NCI-H2227 treated with DMSO at 0.1 percent for 48 hours (cell line): ENCODE results near the gene SYDE2.
"Not testable (repeated sequence)": the region's sequence is repeated elsewhere in the genome, so short reads cannot be mapped to it uniquely, and the experiment has no call there.

Source experiments
- DNase-seq: peaks from one replicate; lab custom pipeline; 2025; lab: John Stamatoyannopoulos, UW

SYDE2 gene

GRCh38 chr1:85166351-85166750 is 34.5 kb downstream of the SYDE2 start:
- no peak for DNase-seq

- no peak for DNase-seq
Observed at GRCh38 chr1:85158910-85159309, 41.9 kb downstream of the SYDE2 start.

DNA sequence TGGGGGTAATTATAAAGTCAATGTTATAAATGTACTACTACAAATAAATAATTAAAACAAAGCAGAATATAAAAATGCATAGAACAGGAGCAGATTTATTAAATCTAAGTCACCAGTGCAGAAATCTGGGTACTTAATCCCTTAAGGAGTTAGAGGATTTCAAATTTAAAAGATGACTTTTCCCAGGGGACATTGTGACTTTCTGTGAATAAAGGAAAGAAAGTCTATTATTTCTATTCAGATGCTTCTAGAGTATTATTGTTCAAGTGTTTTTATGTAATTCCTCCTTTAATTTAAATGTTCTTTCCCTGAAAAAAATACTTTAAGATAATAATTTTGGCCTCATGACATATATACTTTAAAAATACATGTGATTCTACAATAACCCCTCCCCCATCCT is 43.4 kb downstream of the SYDE2 start:
- DNase-seq, result no peak

GRCh38 chr1:85153149-85153891 is 47.5 kb downstream of the SYDE2 start:
- DNase-seq, result no peak

DNA sequence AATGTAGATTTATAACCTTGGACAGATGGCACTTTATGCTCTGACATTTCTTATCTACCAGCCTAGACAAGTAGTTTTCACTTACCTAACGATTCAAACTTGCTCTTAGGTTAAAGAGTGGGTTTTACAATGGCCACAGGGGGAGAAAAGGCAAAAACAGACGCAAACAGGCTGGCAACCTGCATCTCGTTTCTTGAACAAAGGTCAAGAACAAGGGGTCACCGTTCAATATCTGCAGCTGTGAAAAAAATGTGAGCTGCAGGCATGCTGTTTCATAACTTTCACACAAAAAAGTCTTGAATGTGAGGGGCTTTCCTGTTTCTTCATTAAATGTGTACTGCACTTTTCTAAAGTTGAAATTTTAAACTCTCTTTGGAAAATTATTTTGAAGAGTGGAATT is 49.4 kb downstream of the SYDE2 start:
- DNase-seq, result no peak

GRCh38 chr1:85149805-85150204 is 51.0 kb downstream of the SYDE2 start:
- DNase-seq, result no peak

DNA sequence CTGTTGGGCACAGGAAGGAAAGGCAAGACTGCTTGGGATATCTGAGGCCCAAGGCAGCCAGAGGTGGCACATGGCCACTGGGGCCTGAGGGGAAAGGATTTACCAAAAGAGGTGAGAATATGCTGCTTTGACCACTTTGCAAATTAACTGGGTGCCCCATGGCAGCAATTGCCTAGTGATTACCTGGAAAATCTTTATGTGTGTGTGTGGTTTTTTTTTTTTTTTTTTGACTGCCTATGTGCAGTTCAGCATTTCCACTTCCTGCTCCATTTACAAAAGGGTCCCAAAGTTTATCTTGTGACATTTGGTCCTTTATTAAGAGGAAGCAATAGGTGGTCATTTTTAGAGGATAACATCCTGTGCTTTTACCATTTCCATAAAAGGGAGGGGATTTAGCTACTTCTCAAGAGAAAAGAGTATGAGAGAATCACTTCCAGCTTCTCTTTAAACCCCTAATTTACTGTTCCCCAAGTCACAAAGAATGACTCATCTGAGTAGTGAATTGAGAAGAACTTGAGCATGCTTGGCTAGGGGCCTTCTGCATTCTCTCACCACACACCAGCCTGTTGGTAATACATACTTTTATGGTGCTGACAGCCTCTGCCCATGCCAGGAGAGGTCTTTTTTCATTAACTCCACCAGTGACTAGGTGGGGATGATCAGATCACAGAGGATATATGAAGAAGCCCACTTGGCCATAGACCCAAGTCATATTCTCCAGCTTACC is 52.1 kb downstream of the SYDE2 start:
- no peak for DNase-seq

GRCh38 chr1:85146972-85147359 is 53.9 kb downstream of the SYDE2 start:
- DNase-seq, result no peak

DNA sequence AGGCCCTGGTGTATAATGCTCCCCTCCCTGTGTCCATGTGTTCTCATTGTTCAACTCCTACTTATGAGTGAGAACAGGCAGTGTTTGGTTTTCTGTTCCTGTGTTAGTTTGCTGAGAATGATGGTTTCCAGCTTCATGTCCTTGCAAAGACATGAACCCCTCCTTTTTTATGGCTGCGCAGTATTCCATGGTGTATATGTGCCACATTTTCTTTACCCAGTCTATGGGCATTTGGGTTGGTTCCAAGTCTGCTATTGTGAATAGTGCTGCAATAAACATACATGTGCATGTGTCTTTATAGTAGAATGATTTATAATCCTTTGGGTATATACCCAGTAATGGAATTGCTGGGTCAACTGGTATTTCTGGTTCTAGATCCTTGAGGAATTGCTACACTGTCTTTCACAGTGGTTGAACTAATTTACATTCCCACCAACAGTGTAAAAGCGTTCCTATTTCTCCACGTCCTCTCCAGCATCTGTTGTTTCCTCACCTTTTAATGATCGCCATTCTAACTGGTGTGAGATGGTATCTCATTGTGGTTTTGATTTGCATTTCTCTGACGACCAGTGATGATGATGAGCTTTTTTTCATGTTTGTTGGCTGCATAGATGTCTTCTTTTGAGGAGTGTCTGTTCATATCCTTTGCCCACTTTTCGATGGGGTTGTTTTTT is 54.4 kb downstream of the SYDE2 start:
- not testable (repeated sequence) for DNase-seq

DNA sequence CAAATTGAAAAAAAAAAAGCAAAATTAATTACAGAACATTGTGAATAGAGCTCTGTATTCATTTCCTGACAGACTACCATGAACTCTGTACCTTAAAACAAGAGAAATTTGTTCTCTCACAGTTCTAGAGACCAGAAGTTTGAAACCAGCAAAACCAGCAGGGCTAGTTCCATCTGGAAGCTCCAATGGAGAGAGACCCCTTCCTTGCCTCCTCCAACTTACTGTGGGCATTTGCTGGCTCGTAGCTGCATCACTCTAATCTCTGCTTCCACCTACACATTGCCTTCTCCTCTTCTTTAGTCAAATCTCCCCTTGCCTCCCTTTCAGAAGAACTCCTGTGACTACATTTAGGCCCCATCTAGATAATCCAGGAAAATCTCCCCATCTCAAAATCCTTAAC is 56.5 kb downstream of the SYDE2 start:
- no peak for DNase-seq

- no peak for DNase-seq
Observed at GRCh38 chr1:85142753-85143152, 58.1 kb downstream of the SYDE2 start.

DNA sequence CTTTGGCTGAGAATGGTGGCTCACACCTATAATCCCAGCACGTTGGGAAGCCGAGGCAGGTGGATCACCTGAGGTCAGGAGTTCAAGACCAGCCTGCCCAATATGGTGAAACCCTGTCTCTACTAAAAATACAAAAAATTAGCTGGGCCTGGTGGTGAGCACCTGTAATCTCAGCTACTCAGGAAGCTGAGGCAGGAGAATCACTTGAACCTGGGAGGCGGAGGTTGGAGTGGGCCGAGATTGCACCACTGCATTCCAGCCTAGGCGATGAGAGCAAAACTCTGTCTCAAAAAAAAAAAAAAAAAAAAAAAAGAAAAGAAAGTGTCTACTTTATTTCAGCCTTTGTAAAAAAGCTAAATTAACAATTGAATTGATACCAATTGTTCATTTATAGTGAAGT is 62.4 kb downstream of the SYDE2 start:
- not testable (repeated sequence) for DNase-seq

DNA sequence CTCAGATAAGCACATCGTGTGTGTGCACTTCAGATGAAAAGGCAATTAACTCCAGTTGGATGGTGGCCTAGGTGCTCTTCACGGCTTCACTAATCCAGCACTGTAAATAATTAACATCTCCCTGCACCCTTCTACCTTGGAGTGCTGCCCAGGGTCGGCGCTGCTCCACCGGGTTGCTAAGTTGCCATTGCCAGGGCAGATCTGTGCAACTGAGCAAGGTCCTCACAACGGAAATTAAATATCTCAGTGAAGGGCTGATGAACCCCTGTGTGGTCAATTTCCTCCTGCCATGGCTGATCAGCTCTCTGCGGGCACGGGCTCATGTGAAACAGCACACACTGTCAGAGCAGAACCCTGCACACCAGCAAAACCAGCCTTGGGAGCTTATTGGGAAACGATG is 63.2 kb downstream of the SYDE2 start:
- DNase-seq, result no peak

DNA sequence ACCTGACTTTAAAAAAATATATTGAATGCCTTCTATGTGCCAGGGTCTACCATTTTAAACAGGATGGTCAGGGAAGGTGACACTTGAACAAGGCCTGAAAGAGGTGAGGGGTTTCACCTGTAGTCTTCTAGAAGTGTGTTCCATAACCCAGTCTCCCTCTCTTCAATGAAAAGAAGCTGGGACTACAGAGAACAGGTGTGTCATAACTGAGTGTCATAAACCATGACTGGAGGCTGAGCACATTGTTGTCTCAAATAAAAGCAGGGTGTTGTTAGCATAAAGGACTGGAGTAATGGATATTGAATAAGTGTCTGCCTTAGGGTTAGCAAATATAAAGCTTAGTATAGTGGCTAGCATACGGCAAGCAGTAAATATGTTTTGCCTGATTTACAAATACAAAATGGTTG is 65.4 kb downstream of the SYDE2 start:
- DNase-seq, result no peak

DNA sequence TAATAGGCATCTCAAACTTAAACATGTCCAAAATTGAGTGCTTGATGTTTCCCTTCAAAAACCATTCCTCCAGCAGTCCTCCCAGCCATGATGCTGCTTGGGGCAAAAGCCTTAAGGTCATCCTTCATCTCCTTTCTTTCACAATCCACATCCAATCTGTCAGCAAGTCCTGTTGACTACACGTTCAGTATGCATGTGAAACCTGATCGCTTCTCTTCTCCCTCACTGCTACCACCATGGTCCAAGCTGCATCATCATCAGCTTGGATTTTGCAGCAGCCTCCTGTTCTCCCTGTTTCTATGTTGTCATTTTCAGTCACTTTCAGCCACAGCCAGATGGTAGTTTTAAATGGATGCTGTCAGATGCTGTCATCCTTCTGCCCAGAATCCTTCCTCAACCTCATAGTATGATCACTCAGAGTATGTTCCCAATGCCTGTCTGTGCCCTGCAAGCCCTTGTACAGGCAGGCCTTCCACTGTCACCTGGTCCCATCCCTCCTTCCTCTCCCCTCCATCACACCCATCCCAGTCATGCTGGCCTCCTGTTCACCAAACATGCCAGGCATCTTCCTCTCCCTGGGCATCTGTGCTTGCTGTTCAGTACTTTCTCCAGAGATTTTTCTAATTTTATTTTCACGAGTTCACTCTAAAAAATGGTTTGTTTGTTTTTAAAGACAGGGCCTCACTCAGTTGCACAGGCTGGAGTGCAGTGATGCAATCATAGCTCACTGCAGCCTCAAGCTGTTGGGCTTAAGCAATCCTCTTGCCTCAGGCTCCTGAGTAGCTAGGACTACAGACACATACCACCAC is 66.0 kb downstream of the SYDE2 start:
- no peak for DNase-seq

GRCh38 chr1:85133565-85134159 is 67.2 kb downstream of the SYDE2 start:
- no peak for DNase-seq

DNA sequence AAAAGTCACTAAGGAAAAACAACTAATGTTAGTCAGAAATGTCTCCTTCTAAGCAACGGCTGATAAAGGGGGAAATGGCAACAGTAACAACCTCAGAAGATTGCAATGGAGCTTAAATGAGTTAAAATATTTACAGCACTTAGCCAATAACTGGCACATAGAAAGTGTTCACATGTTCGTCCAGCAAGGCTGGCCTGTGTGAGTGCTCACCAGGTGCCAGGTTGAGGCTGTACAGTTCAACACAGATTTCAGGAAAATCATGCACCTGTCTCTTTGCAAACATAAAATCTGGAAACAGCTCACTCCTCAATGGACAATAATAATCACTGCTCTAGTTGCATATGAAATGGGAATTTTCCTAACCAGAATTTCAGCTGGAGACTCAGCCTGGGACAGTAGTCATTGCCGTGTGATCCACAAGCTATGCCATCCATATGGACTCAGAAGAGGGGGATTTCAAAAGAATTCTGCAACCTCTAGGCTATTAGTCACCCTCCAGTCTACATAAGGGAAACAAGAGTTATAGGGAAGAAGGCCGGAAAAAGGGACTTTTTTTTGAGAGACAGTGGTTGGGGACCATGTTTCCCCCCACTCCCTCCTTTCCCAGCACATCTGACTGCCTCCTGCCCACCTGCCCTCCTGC is 68.6 kb downstream of the SYDE2 start:
- no peak for DNase-seq

GRCh38 chr1:85128316-85128715 is 72.5 kb downstream of the SYDE2 start:
- DNase-seq, result no peak

DNA sequence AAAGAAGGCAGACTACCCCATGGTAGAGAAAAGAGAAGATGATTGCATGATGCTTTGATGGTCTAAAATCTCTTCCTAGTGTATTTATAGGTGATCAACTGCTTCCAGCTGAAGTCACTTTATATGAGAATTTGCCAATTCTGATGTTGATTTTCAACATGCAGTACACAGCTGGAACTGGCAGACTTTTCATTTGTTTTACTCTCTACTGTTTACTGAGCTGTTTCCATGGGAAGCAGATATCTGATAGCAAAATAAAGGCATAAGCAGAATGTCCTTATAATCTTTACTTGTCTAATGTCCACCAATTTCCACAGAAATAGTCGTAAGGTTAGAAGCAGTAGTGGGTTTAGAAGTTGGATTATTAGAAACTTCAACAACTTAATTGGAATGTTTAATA is 74.9 kb downstream of the SYDE2 start:
- no peak for DNase-seq

- no peak for DNase-seq
Observed at GRCh38 chr1:85124091-85124490, 76.7 kb downstream of the SYDE2 start.

DNA sequence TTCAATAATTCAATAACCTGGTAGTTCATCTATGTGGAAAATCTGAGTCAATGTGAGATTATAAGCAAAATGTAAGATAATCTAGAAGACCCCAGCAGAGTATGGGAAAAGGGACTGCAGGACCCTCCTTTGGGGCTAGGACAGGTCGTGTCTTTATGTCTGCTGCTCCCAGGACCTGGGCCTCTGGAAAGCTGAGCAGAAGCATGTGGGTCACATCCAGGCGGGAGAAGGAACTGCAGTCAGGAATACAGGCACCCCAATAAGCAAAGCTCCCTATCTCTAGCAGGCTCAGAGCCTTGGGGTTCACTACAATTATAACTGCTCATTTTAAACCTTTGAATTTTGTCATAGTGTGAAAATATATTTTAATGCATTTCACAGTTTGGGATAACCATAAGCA is 78.6 kb downstream of the SYDE2 start:
- DNase-seq, result no peak
